ENCODE measurements around the gene STK32C. TPM values are rescaled to one million over a fixed set of nuclear protein-coding genes. Genes with fewer than 3 reads are reported as not detected.

Gene STK32C
- total RNA-seq, 1 donor from 2014 or later, result 9.9 TPM

GRCh38 chr10:132309471-132309865 is 1.7 kb upstream of the STK32C start:
- Mint-ChIP-seq H3K27me3 (ENCODE audit: low read depth) (peaks cover 79% of the 10 kb centered on the region), H3K9me3 (peaks cover 5% of the 10 kb centered on the region), H3K4me1 (peaks cover 5% of the 10 kb centered on the region), H3K36me3 (peaks cover 3% of the 10 kb centered on the region), H3K27ac (no peak overlapping the region), H3K4me3 (peak overlapping the region; percentile 60)
- TF ChIP-seq, protein P1, sequence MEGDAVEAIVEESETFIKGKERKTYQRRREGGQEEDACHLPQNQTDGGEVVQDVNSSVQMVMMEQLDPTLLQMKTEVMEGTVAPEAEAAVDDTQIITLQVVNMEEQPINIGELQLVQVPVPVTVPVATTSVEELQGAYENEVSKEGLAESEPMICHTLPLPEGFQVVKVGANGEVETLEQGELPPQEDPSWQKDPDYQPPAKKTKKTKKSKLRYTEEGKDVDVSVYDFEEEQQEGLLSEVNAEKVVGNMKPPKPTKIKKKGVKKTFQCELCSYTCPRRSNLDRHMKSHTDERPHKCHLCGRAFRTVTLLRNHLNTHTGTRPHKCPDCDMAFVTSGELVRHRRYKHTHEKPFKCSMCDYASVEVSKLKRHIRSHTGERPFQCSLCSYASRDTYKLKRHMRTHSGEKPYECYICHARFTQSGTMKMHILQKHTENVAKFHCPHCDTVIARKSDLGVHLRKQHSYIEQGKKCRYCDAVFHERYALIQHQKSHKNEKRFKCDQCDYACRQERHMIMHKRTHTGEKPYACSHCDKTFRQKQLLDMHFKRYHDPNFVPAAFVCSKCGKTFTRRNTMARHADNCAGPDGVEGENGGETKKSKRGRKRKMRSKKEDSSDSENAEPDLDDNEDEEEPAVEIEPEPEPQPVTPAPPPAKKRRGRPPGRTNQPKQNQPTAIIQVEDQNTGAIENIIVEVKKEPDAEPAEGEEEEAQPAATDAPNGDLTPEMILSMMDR (IDR thresholded peaks at IDR 0.05; ENCODE audit: unreplicated experiment), result no peak
- DNase-seq (ENCODE audit: low spot score in 2 of 2, unreplicated experiment in 2 of 2), result no peak

DNA sequence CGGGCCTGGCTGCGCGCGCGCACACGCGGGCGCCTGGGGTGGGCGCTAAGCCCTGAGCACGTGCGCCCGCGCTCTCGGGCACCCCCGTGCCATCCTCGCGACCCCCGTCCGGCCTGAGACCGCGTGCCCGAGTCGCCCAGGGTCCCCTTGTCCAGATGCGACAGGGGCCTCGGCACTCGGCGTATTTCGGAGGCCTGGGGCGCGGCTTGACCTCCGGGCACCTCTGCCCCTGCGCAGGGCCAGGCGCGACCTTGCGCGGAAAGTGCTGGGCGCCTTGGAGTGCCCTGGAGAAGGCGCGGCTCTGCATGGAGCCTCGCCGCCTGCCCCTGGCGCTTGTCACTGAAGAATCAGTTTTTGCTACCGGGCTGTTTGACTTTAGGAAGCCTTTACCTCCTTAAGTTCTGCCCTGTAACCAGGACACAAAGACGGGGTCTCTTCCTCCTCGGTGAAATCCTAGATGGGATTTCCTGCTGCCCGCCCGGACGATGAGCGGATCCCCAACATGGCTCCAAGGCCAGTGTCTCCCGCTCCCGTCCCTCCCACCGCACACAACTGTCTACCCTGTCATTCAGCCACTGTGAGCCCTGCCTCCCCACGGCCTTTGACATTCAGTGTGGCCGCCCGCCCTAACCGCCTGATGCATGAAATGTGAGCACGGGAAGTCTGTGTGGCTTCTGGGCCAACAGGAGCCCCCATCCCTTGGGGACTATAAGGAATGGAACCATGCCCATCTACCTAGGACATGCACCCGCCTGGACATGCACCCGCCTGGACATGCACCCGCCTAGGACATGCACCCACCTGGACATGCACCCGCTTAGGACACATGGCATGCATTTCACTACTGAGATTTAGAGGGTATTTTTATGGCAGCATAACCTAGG is 1.1 kb upstream of the STK32C start:
- TF ChIP-seq, protein P1 (IDR thresholded peaks at IDR 0.05; ENCODE audit: unreplicated experiment), result no peak
- H3K4me1 Mint-ChIP-seq, result peaks cover 5% of the 10 kb centered on the region
- H3K27me3 Mint-ChIP-seq (ENCODE audit: low read depth), result peaks cover 81% of the 10 kb centered on the region
- H3K36me3 Mint-ChIP-seq, result peaks cover 3% of the 10 kb centered on the region
- no peaks in the 10 kb centered on the region for H3K9me3 Mint-ChIP-seq
- no peak for DNase-seq (ENCODE audit: low spot score in 2 of 2, unreplicated experiment in 2 of 2)
- H3K27ac Mint-ChIP-seq, result no peak overlapping the region
- peak overlapping the region; percentile 60 for H3K4me3 Mint-ChIP-seq

GRCh38 chr10:132306864-132307751 is 642 bp downstream of the STK32C start:
- peak overlapping the region; percentile 50 for H3K27ac Mint-ChIP-seq
- H3K4me3 Mint-ChIP-seq, result peak overlapping the region; percentile 79
- TF ChIP-seq, protein P1 (IDR thresholded peaks at IDR 0.05; ENCODE audit: unreplicated experiment), result no peak
- H3K36me3 Mint-ChIP-seq, result peaks cover 3% of the 10 kb centered on the region
- H3K9me3 Mint-ChIP-seq, result no peaks in the 10 kb centered on the region
- peaks cover 85% of the 10 kb centered on the region for H3K27me3 Mint-ChIP-seq (ENCODE audit: low read depth)
- H3K4me1 Mint-ChIP-seq, result peaks cover 5% of the 10 kb centered on the region
- no peak for DNase-seq (ENCODE audit: low spot score in 2 of 2, unreplicated experiment in 2 of 2)

GRCh38 chr10:132306343-132306685 is 1.4 kb downstream of the STK32C start:
- H3K27me3 Mint-ChIP-seq (ENCODE audit: low read depth), result peaks cover 84% of the 10 kb centered on the region
- TF ChIP-seq, protein P1 (IDR thresholded peaks at IDR 0.05; ENCODE audit: unreplicated experiment), result no peak
- H3K4me1 Mint-ChIP-seq, result peaks cover 5% of the 10 kb centered on the region
- H3K4me3 Mint-ChIP-seq, result peak overlapping the region; percentile 42
- no peak overlapping the region for H3K27ac Mint-ChIP-seq
- no peak for DNase-seq (ENCODE audit: low spot score in 2 of 2, unreplicated experiment in 2 of 2)
- no peaks in the 10 kb centered on the region for H3K9me3 Mint-ChIP-seq
- peaks cover 3% of the 10 kb centered on the region for H3K36me3 Mint-ChIP-seq

DNA sequence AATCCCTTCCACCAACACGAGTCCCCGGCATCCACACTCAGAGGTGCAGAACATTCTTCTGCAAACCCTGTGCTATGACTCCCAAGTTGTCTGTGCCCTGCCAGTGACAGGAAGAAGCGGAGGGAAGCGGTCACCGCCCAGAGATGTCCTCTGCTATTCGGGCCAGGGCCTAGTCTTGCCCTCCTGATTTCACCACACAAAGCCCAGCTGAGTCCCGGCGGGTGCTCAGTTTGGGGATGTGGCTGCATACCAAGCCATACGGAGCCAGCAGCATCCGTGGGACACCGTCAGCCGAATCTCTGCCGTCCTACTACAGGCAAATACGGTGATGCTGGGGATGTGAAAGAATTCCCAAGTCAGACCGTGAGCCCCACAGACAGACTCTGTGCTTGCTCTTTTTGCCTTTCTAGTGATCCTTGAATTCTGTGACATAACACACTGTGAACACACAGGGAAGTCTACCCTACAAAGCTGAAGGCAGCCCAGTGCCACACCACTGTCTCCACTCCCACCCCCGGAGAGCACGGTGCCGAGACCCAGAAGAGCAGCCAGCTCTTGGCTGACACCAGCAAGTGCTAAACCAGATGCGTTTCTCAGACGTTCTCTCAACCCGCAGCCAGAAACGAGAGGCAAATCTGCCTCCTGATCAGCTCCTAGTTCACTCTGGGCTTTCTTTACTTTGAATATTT is 2.0 kb downstream of the STK32C start:
- Mint-ChIP-seq H3K9me3 (no peaks in the 10 kb centered on the region), H3K36me3 (peaks cover 3% of the 10 kb centered on the region), H3K27ac (no peak overlapping the region), H3K4me1 (peaks cover 5% of the 10 kb centered on the region), H3K4me3 (peak overlapping the region; percentile 42), H3K27me3 (ENCODE audit: low read depth) (peaks cover 82% of the 10 kb centered on the region)
- DNase-seq (ENCODE audit: low spot score in 2 of 2, unreplicated experiment in 2 of 2), result no peak
- TF ChIP-seq, protein P1 (IDR thresholded peaks at IDR 0.05; ENCODE audit: unreplicated experiment), result no peak

Measured in mesothelial cell of epicardium (in vitro differentiated cells).